Panc1 (cell line): Measurements from ENCODE around the gene NDST1.

ENCODE experiments used
- POLR2AphosphoS5 ChIP-seq: IDR thresholded peaks from 2 replicates; pipeline ENCODE4 v1.6.1; 2012; ENCODE audit warnings: mild to moderate bottlenecking, low read depth, low read length, moderate library complexity
- SIN3A ChIP-seq: IDR thresholded peaks from 2 replicates; pipeline ENCODE4 v1.6.1; 2012; ENCODE audit warnings: low read depth, mild to moderate bottlenecking, low read length, moderate library complexity, borderline replicate concordance; ENCODE audit not compliant: insufficient read depth
- TCF7L2 ChIP-seq: IDR thresholded peaks from 2 replicates; pipeline ENCODE4 v1.6.1; 2011; ENCODE audit warnings: mild to moderate bottlenecking, low read depth, low read length, inconsistent platforms
- TF ChIP-seq, protein P1 (sequence below): fragments of 450-650 bp; IDR thresholded peaks from 2 replicates; pipeline ENCODE4 v1.5.1; 2017; ENCODE audit warnings: mild to moderate bottlenecking
- TF ChIP-seq, protein P2 (sequence below), 2 experiments: IDR thresholded peaks; 2 replicates each; pipeline ENCODE4 v1.6.1; 2011 to 2012; ENCODE audit warnings: low read depth in 2 of 2, control low read depth in 1 of 2, low read length in 1 of 2, mild to moderate bottlenecking in 1 of 2, moderate library complexity in 1 of 2; ENCODE audit not compliant: insufficient read depth in 1 of 2

DNA sequence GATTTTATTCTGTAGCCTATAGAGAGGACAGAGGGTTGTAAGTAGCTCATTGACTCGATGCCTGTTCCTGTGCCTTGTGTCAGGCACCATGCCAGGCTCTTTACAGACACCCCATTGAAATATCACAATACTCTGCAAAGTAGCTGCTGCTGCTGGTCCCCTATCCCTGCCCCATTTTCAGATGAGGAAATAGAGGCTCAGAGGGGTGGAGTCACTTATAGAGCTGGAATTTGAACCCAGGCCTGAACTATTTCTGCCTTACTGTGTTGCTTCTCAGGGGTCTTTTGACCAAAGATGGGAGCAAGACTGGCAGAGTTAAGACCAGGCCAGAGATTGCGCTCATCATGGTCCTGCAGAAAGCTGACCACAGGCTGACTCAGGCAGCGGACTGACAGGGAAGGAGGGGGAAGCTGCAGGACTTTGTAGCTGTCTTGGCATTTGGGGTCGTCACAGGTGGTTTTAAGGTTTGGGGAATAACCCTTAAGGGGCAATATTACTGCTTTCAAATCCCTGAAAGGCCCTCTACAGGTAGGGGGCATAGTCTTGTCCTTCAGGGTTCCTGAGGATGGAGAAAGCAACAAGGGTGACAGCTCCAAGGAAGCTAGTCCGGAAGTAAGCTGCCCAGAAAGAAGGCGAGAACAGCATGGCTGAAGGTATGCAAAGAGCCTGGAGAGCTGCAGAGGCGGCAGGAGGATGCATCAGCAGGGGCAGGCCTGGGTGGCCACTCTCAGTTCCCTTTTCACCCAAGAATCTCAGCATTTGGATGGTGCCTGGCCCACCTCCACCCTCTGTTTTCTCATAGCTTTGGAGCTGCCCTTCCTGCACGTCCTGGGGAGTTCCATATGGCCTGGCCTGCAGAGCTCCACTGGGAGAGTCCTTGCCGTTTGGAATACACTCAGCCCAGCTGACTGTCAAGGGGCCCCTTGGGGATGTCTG, 18.3 kb upstream of the NDST1 start:
- TF ChIP-seq, protein P1, sequence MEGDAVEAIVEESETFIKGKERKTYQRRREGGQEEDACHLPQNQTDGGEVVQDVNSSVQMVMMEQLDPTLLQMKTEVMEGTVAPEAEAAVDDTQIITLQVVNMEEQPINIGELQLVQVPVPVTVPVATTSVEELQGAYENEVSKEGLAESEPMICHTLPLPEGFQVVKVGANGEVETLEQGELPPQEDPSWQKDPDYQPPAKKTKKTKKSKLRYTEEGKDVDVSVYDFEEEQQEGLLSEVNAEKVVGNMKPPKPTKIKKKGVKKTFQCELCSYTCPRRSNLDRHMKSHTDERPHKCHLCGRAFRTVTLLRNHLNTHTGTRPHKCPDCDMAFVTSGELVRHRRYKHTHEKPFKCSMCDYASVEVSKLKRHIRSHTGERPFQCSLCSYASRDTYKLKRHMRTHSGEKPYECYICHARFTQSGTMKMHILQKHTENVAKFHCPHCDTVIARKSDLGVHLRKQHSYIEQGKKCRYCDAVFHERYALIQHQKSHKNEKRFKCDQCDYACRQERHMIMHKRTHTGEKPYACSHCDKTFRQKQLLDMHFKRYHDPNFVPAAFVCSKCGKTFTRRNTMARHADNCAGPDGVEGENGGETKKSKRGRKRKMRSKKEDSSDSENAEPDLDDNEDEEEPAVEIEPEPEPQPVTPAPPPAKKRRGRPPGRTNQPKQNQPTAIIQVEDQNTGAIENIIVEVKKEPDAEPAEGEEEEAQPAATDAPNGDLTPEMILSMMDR: no peak
- TF ChIP-seq POLR2AphosphoS5 (no peak), SIN3A (no peak), TCF7L2 (no peak)
- TF ChIP-seq, protein P2, sequence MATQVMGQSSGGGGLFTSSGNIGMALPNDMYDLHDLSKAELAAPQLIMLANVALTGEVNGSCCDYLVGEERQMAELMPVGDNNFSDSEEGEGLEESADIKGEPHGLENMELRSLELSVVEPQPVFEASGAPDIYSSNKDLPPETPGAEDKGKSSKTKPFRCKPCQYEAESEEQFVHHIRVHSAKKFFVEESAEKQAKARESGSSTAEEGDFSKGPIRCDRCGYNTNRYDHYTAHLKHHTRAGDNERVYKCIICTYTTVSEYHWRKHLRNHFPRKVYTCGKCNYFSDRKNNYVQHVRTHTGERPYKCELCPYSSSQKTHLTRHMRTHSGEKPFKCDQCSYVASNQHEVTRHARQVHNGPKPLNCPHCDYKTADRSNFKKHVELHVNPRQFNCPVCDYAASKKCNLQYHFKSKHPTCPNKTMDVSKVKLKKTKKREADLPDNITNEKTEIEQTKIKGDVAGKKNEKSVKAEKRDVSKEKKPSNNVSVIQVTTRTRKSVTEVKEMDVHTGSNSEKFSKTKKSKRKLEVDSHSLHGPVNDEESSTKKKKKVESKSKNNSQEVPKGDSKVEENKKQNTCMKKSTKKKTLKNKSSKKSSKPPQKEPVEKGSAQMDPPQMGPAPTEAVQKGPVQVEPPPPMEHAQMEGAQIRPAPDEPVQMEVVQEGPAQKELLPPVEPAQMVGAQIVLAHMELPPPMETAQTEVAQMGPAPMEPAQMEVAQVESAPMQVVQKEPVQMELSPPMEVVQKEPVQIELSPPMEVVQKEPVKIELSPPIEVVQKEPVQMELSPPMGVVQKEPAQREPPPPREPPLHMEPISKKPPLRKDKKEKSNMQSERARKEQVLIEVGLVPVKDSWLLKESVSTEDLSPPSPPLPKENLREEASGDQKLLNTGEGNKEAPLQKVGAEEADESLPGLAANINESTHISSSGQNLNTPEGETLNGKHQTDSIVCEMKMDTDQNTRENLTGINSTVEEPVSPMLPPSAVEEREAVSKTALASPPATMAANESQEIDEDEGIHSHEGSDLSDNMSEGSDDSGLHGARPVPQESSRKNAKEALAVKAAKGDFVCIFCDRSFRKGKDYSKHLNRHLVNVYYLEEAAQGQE (IDR thresholded peaks at IDR 0.05; ENCODE audit: insufficient read depth in 1 of 2, low read depth in 2 of 2, low read length in 1 of 2): no peak
